Measurements from ENCODE around the gene NCBP2L.

GRCh38 chrX:107733686-107734085, 43.8 kb upstream of the NCBP2L start:
- TF ChIP-seq CTCF (IDR thresholded peaks at IDR 0.05): no peak
- TF ChIP-seq POLR2AphosphoS5 (IDR thresholded peaks at IDR 0.05): no peak
- TF ChIP-seq POLR2A (IDR thresholded peaks at IDR 0.05; ENCODE audit: low read depth): no peak

All from esophagus muscularis mucosa (tissue), 3 donors.